Effector memory CD4-positive, alpha-beta T cell (primary cell): ENCODE measurements around the gene POP7.
"Not testable (repeated sequence)": the region's sequence is repeated elsewhere in the genome, so short reads cannot be mapped to it uniquely, and the experiment has no call there.

ENCODE experiments used
- DNase-seq, 3 donors: peaks; one replicate each; pipeline ENCODE4 v3.0.0-alpha.2; 2020
- H3K27ac ChIP-seq: 2 replicates; pipeline ENCODE4 v1.7.0; 2013; ENCODE audit warnings: mild to moderate bottlenecking, low read length, moderate library complexity; ENCODE audit not compliant: insufficient read depth, poor library complexity, severe bottlenecking
- H3K27me3 ChIP-seq: replicated peaks from 2 replicates; pipeline ENCODE4 v1.7.0; 2013; ENCODE audit warnings: mild to moderate bottlenecking, low read length; ENCODE audit not compliant: insufficient read depth, control insufficient read depth, poor library complexity, severe bottlenecking
- H3K36me3 ChIP-seq: 2 replicates; pipeline ENCODE4 v1.7.0; 2013; ENCODE audit warnings: mild to moderate bottlenecking, low read length, moderate library complexity; ENCODE audit not compliant: control insufficient read depth, insufficient read depth
- H3K4me1 ChIP-seq: 2 replicates; pipeline ENCODE4 v1.7.0; 2013; ENCODE audit warnings: low read length, mild to moderate bottlenecking; ENCODE audit not compliant: control insufficient read depth, insufficient read depth, poor library complexity, severe bottlenecking
- H3K4me3 ChIP-seq: 2 replicates; pipeline ENCODE4 v1.7.0; 2013; ENCODE audit warnings: low read length, low read depth, mild to moderate bottlenecking; ENCODE audit not compliant: insufficient read depth, poor library complexity, severe bottlenecking
- H3K9me3 ChIP-seq: 2 replicates; pipeline ENCODE4 v1.7.0; 2013; ENCODE audit warnings: mild to moderate bottlenecking, low read length, moderate library complexity; ENCODE audit not compliant: control insufficient read depth

POP7 gene

GRCh38 chr7:100714725-100715124, 8.8 kb downstream of the POP7 start:
- no peak for DNase-seq

GRCh38 chr7:100717073-100717472, 11.2 kb downstream of the POP7 start:
- DNase-seq, H3K4me3 ChIP-seq, H3K9me3 ChIP-seq, H3K4me1 ChIP-seq, H3K27me3 ChIP-seq, H3K27ac ChIP-seq, H3K36me3 ChIP-seq: not testable (repeated sequence)

More at GRCh38 chr7:100714725-100715124, 8.8 kb downstream of the POP7 start:
- Histone ChIP-seq H3K36me3 (no peaks in the 10 kb centered on the region), H3K9me3 (no peaks in the 10 kb centered on the region), H3K27ac (no peak overlapping the region), H3K27me3 (no peaks in the 10 kb centered on the region), H3K4me3 (no peak overlapping the region), H3K4me1 (no peaks in the 10 kb centered on the region)

- H3K27ac ChIP-seq = no peak overlapping the region
- no peaks in the 10 kb centered on the region for H3K27me3 ChIP-seq
- DNase-seq = no peak
- H3K4me1 ChIP-seq = no peaks in the 10 kb centered on the region
- H3K36me3 ChIP-seq = no peaks in the 10 kb centered on the region
- H3K9me3 ChIP-seq = no peaks in the 10 kb centered on the region
- no peak overlapping the region for H3K4me3 ChIP-seq
These were observed 13.8 kb downstream of the POP7 start for GRCh38 chr7:100719523-100720278.

- Histone ChIP-seq H3K9me3 (no peaks in the 10 kb centered on the region), H3K36me3 (no peaks in the 10 kb centered on the region), H3K4me1 (no peaks in the 10 kb centered on the region), H3K27me3 (no peaks in the 10 kb centered on the region), H3K4me3 (no peak within 1 kb of the TSS), H3K27ac (no peak within 1 kb of the TSS)
- DNase-seq = no peak
These were observed 14.4 kb downstream of the POP7 start, which contains the start of gene EPO for GRCh38 chr7:100720279-100720670. Gene EPO (plus strand): TSS chr7:100720468. CDS start chr7:100720981, 513 bp downstream.

- Histone ChIP-seq H3K9me3 (no peaks in the 10 kb centered on the region), H3K36me3 (no peaks in the 10 kb centered on the region), H3K4me1 (no peaks in the 10 kb centered on the region), H3K4me3 (no peak overlapping the region), H3K27me3 (no peaks in the 10 kb centered on the region), H3K27ac (no peak overlapping the region)
- DNase-seq = no peak
These were observed 15.0 kb downstream of the POP7 start for GRCh38 chr7:100720671-100721504.

- no peaks in the 10 kb centered on the region for H3K4me1 ChIP-seq
- no peaks in the 10 kb centered on the region for H3K27me3 ChIP-seq
- no peaks in the 10 kb centered on the region for H3K36me3 ChIP-seq
- DNase-seq = no peak
- H3K27ac ChIP-seq = no peak overlapping the region
- no peak overlapping the region for H3K4me3 ChIP-seq
- H3K9me3 ChIP-seq = no peaks in the 10 kb centered on the region
These were observed 15.5 kb downstream of the POP7 start for GRCh38 chr7:100721505-100721812.

- H3K4me3 ChIP-seq = no peak overlapping the region
- H3K4me1 ChIP-seq = no peaks in the 10 kb centered on the region
- no peak overlapping the region for H3K27ac ChIP-seq
- no peak for DNase-seq
- H3K36me3 ChIP-seq = no peaks in the 10 kb centered on the region
- H3K9me3 ChIP-seq = no peaks in the 10 kb centered on the region
- no peaks in the 10 kb centered on the region for H3K27me3 ChIP-seq
These were observed 16.7 kb downstream of the POP7 start for GRCh38 chr7:100722480-100723212.

GRCh38 chr7:100723732-100724275, 17.9 kb downstream of the POP7 start:
- no peaks in the 10 kb centered on the region for H3K4me1 ChIP-seq
- H3K9me3 ChIP-seq = no peaks in the 10 kb centered on the region
- H3K27ac ChIP-seq = no peak overlapping the region
- H3K27me3 ChIP-seq = no peaks in the 10 kb centered on the region
- H3K4me3 ChIP-seq = no peak overlapping the region
- no peak for DNase-seq
- no peaks in the 10 kb centered on the region for H3K36me3 ChIP-seq

- H3K27ac ChIP-seq, H3K4me3 ChIP-seq, H3K27me3 ChIP-seq, H3K4me1 ChIP-seq, H3K9me3 ChIP-seq, DNase-seq, H3K36me3 ChIP-seq: not testable (repeated sequence)
These were observed 18.4 kb downstream of the POP7 start for GRCh38 chr7:100724364-100724763.
